HEK293 (cell line): ENCODE data around the gene MRTFB.
"Not testable (repeated sequence)": the region's sequence is repeated elsewhere in the genome, so short reads cannot be mapped to it uniquely, and the experiment has no call there.

Source experiments
- CTCF ChIA-PET: fragments of 350-600 bp; formaldehyde crosslinking; extraction: SDS; loops from one replicate; lab custom pipeline; 2021; ENCODE audit warnings: antibody characterized with exemption; lab: Yijun Ruan, JAX
- POLR2A ChIA-PET: fragments of 300-600 bp; formaldehyde crosslinking; extraction: SDS; loops from one replicate; lab custom pipeline; 2020; ENCODE audit warnings: antibody characterized with exemption, inconsistent platforms; lab: Yijun Ruan, JAX
- H3K27ac ChIP-seq: fragments of 200-500 bp; sonication (Bioruptor generic); 2 replicates; pipeline ENCODE4 v1.5.1; 2014; ENCODE audit warnings: low read depth, low read length, control low read depth, inconsistent platforms; ENCODE audit errors: extremely low read depth
- H3K36me3 ChIP-seq, 2 experiments: fragments of 200-500 bp in 1 of 2; sonication (Bioruptor generic) in 1 of 2; 1 replicate in 1 of 2; 2 replicates in 1 of 2; pipeline ENCODE4 v1.5.1; 2014 to 2017; ENCODE audit warnings: inconsistent platforms in 2 of 2, low read length in 2 of 2; ENCODE audit not compliant: control insufficient read depth in 2 of 2, insufficient read depth in 1 of 2
- H3K4me1 ChIP-seq: fragments of 200-500 bp; sonication (Bioruptor generic); 2 replicates; pipeline ENCODE4 v1.5.1; 2014; ENCODE audit warnings: mild to moderate bottlenecking, low read length, inconsistent platforms; ENCODE audit not compliant: control insufficient read depth, insufficient read depth
- H3K4me3 ChIP-seq: 2 replicates; pipeline ENCODE4 v1.5.1; 2011; ENCODE audit warnings: low read depth, mild to moderate bottlenecking, control low read depth, low read length, moderate library complexity
- H3K9me3 ChIP-seq: fragments of 200-500 bp; sonication (Bioruptor generic); 2 replicates; pipeline ENCODE4 v1.5.1; 2014; ENCODE audit warnings: low read depth, low read length, inconsistent platforms; ENCODE audit not compliant: control insufficient read depth, insufficient read depth
- HOXC10 ChIP-seq: sonication (generic); formaldehyde crosslinking; IDR thresholded peaks from 2 replicates; pipeline ENCODE4 v1.8.1; 2023; ENCODE audit warnings: mild to moderate bottlenecking, missing genetic modification reagents
- HOXD13 ChIP-seq: sonication (generic); formaldehyde crosslinking; IDR thresholded peaks from 2 replicates; pipeline ENCODE4 v1.8.0; 2022; ENCODE audit warnings: missing genetic modification reagents, borderline replicate concordance
- IKZF3 ChIP-seq: fragments of 450-650 bp; IDR thresholded peaks from 2 replicates; pipeline ENCODE4 v1.5.0; 2018; ENCODE audit warnings: missing biosample characterization, mild to moderate bottlenecking, missing genetic modification characterization, moderate library complexity
- OSR2 ChIP-seq: fragments of 450-650 bp; formaldehyde crosslinking; IDR thresholded peaks from 2 replicates; pipeline ENCODE4 v1.5.1; 2016; ENCODE audit warnings: missing biosample characterization, missing genetic modification characterization
- REST ChIP-seq: fragments of 450-650 bp; formaldehyde crosslinking; IDR thresholded peaks from 2 replicates; pipeline ENCODE4 v1.5.1; 2016; ENCODE audit warnings: missing biosample characterization, missing genetic modification characterization
- ZBTB7A ChIP-seq: fragments of 450-650 bp; formaldehyde crosslinking; IDR thresholded peaks from 2 replicates; pipeline ENCODE4 v1.5.1; 2016; ENCODE audit warnings: low read depth, missing biosample characterization, missing genetic modification characterization
- ZNF112 ChIP-seq: fragments of 450-650 bp; formaldehyde crosslinking; IDR thresholded peaks from 2 replicates; pipeline ENCODE4 v1.5.0; 2017; ENCODE audit warnings: missing biosample characterization, missing genetic modification characterization
- ZNF280C ChIP-seq: fragments of 450-650 bp; formaldehyde crosslinking; IDR thresholded peaks from 2 replicates; pipeline ENCODE4 v1.5.1; 2016; ENCODE audit warnings: missing biosample characterization, missing genetic modification characterization
- ZNF416 ChIP-seq: fragments of 450-650 bp; formaldehyde crosslinking; IDR thresholded peaks from 2 replicates; pipeline ENCODE4 v1.5.1; 2016; ENCODE audit warnings: missing biosample characterization, missing genetic modification characterization
- ZNF837 ChIP-seq: fragments of 450-650 bp; formaldehyde crosslinking; IDR thresholded peaks from 2 replicates; pipeline ENCODE4 v1.5.1; 2016; ENCODE audit warnings: missing biosample characterization, missing genetic modification characterization
- ZSCAN4 ChIP-seq: fragments of 450-650 bp; formaldehyde crosslinking; IDR thresholded peaks from 2 replicates; pipeline ENCODE4 v1.5.1; 2017; ENCODE audit warnings: missing biosample characterization, missing genetic modification characterization
- TF ChIP-seq, protein P1 (sequence below): fragments of 450-650 bp; formaldehyde crosslinking; IDR thresholded peaks from 2 replicates; pipeline ENCODE4 v1.5.1; 2016; ENCODE audit warnings: missing biosample characterization, missing genetic modification characterization

MRTFB gene

DNA sequence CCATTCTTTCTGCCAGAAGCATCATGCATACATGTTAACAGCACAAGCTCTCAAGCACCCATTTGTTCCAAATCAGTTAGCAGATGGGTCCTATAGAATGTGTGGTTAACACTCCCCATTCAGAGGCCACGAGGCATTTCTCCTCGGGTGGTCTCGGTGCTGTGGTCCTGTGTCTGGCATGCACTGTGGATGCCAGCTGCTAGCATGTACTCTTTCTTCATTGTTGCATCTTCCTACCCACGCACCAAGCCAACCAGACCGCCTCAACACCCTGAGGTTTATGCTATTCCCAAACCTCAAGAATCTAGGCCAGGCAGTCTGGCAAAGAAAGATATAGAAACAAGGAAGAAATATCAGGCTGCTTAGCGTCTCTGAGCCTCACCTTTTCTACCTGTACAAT, 27.8 kb upstream of the MRTFB start (continued):
- TF ChIP-seq, protein P1, sequence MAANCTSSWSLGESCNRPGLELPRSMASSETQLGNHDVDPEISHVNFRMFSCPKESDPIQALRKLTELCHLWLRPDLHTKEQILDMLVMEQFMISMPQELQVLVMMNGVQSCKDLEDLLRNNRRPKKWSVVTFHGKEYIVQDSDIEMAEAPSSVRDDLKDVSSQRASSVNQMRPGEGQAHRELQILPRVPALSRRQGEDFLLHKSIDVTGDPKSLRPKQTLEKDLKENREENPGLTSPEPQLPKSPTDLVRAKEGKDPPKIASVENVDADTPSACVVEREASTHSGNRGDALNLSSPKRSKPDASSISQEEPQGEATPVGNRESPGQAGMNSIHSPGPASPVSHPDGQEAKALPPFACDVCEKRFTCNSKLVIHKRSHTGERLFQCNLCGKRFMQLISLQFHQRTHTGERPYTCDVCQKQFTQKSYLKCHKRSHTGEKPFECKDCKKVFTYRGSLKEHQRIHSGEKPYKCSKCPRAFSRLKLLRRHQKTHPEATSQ (tag by site-specific recombination): no peak
- TF ChIP-seq ZBTB7A (tag by site-specific recombination): no peak

DNA sequence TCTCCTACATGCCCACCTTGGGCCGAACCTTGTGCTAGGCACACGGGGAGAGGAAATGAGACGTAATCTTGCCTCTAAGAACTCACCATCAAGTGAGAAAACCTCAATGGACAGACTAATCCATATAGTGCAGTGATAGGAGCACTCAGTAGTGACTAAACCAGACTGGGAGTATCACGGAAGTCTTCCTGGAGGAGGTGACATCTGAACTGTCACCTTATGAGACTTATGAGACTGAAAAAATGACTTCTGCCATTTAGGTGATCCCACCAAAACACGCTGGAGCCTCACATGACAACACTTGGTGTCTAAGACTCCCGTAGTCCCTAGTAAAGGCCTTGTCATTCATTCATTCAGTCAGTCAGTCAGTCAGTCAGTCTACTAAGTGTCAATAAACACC, 27.3 kb upstream of the MRTFB start:
- Histone ChIP-seq H3K4me3 (no peak overlapping the region), H3K27ac (no peak overlapping the region), H3K9me3 (no peaks in the 10 kb centered on the region), H3K36me3 (no peaks in the 10 kb centered on the region), H3K4me1 (no peaks in the 10 kb centered on the region)
- CTCF ChIA-PET: interaction anchor here (0.8 kb wide), 1 partner anchor 124 kb away, joined by 3 read pairs; no protein-coding TSS in a partner anchor
- TF ChIP-seq ZSCAN4 (tag by site-specific recombination): no peak
- no peak for TF ChIP-seq ZNF837 (tag by site-specific recombination)
- TF ChIP-seq ZNF280C: no peak
- no peak for TF ChIP-seq HOXC10 (CRISPR knock-in tag)
- TF ChIP-seq IKZF3 (tag by site-specific recombination): no peak
- TF ChIP-seq HOXD13 (CRISPR knock-in tag): no peak
- no peak for TF ChIP-seq OSR2 (tag by site-specific recombination)
- TF ChIP-seq ZNF112 (tag by site-specific recombination): no peak
- no peak for TF ChIP-seq ZNF416
- POLR2A ChIA-PET: interaction anchor here (0.6 kb wide), 1 partner anchor 22 kb away, joined by 3 read pairs; no protein-coding TSS in a partner anchor

- peak; percentile 82 for TF ChIP-seq REST (tag by site-specific recombination)
- POLR2A ChIA-PET, H3K4me3 ChIP-seq, H3K27ac ChIP-seq, H3K9me3 ChIP-seq, H3K4me1 ChIP-seq, CTCF ChIA-PET, H3K36me3 ChIP-seq: not testable (repeated sequence)
Measured at GRCh38 chr16:14047121-14047859, 23.8 kb upstream of the MRTFB start.
